ENCODE measurements around the gene MICAL2.

DNA sequence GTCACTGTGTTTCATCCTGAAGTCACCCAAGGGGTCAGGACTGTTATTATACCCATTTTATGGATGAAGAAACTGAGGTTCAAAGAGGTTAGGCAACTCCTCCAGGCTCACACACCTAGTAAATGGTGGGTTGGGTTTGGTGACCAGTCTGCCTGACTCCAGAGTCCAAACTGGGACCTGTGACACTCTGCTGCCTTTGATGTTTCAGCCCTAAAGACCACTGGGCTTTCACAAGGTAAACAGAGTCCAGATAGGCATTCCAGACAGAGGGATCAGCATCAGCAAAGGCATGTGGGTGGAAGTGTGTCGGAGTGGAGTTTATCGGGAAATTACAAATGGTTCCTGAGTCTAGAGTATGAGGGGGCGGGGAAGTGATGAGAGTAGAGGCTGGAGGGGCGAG, 38.5 kb downstream of the MICAL2 start:
- TF ChIP-seq ZNF274 (IDR thresholded peaks at IDR 0.05; ENCODE audit: low read depth, low read length) (no peak), POLR2AphosphoS5 (IDR thresholded peaks at IDR 0.05; ENCODE audit: low read depth, low read length) (no peak), EGR1 (IDR thresholded peaks at IDR 0.05; ENCODE audit: low read depth) (no peak), POLR2A (IDR thresholded peaks at IDR 0.05; ENCODE audit: borderline replicate concordance, extremely low read depth, insufficient read depth, insufficient read length) (no peak), EZH2 (IDR thresholded peaks at IDR 0.05) (no peak), EZH2phosphoT487 (IDR thresholded peaks at IDR 0.05; ENCODE audit: borderline replicate concordance) (no peak), FOSL1 (IDR thresholded peaks at IDR 0.05; ENCODE audit: low read depth) (no peak), TCF7L2 (IDR thresholded peaks at IDR 0.05; ENCODE audit: borderline replicate concordance, extremely low read depth, insufficient read depth, insufficient read length) (no peak), RAD21 (IDR thresholded peaks at IDR 0.05; ENCODE audit: low read depth) (no peak)
- TF ChIP-seq, protein P1, sequence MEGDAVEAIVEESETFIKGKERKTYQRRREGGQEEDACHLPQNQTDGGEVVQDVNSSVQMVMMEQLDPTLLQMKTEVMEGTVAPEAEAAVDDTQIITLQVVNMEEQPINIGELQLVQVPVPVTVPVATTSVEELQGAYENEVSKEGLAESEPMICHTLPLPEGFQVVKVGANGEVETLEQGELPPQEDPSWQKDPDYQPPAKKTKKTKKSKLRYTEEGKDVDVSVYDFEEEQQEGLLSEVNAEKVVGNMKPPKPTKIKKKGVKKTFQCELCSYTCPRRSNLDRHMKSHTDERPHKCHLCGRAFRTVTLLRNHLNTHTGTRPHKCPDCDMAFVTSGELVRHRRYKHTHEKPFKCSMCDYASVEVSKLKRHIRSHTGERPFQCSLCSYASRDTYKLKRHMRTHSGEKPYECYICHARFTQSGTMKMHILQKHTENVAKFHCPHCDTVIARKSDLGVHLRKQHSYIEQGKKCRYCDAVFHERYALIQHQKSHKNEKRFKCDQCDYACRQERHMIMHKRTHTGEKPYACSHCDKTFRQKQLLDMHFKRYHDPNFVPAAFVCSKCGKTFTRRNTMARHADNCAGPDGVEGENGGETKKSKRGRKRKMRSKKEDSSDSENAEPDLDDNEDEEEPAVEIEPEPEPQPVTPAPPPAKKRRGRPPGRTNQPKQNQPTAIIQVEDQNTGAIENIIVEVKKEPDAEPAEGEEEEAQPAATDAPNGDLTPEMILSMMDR (IDR thresholded peaks at IDR 0.05 in 2 of 3, conservative IDR thresholded peaks at IDR 0.05 in 1 of 3; ENCODE audit: borderline replicate concordance in 1 of 3, insufficient read depth in 1 of 3, low read depth in 2 of 3, low read length in 2 of 3) = no peak
- TF ChIP-seq, protein P2, sequence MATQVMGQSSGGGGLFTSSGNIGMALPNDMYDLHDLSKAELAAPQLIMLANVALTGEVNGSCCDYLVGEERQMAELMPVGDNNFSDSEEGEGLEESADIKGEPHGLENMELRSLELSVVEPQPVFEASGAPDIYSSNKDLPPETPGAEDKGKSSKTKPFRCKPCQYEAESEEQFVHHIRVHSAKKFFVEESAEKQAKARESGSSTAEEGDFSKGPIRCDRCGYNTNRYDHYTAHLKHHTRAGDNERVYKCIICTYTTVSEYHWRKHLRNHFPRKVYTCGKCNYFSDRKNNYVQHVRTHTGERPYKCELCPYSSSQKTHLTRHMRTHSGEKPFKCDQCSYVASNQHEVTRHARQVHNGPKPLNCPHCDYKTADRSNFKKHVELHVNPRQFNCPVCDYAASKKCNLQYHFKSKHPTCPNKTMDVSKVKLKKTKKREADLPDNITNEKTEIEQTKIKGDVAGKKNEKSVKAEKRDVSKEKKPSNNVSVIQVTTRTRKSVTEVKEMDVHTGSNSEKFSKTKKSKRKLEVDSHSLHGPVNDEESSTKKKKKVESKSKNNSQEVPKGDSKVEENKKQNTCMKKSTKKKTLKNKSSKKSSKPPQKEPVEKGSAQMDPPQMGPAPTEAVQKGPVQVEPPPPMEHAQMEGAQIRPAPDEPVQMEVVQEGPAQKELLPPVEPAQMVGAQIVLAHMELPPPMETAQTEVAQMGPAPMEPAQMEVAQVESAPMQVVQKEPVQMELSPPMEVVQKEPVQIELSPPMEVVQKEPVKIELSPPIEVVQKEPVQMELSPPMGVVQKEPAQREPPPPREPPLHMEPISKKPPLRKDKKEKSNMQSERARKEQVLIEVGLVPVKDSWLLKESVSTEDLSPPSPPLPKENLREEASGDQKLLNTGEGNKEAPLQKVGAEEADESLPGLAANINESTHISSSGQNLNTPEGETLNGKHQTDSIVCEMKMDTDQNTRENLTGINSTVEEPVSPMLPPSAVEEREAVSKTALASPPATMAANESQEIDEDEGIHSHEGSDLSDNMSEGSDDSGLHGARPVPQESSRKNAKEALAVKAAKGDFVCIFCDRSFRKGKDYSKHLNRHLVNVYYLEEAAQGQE (IDR thresholded peaks at IDR 0.05; ENCODE audit: low read depth) = no peak
- TF ChIP-seq, protein P3, sequence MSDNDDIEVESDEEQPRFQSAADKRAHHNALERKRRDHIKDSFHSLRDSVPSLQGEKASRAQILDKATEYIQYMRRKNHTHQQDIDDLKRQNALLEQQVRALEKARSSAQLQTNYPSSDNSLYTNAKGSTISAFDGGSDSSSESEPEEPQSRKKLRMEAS (IDR thresholded peaks at IDR 0.05) = no peak
- TF ChIP-seq, protein P4, sequence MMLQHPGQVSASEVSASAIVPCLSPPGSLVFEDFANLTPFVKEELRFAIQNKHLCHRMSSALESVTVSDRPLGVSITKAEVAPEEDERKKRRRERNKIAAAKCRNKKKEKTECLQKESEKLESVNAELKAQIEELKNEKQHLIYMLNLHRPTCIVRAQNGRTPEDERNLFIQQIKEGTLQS (IDR thresholded peaks at IDR 0.05) = no peak

All from HCT116 (cell line).